Right lobe of liver (tissue), 6 donors: ENCODE measurements around the gene GRAMD2B. TPM values are rescaled to one million over a fixed set of nuclear protein-coding genes. Genes with fewer than 3 reads are reported as not detected.

ENCODE experiments used
- ATAC-seq, 4 donors: fragments of 200-7000 bp; cut with Tn5 transposase; one replicate each; pipeline ENCODE4 v1.9.1; 2020; ENCODE audit warnings: mild to moderate bottlenecking in 4 of 4, moderate library complexity in 4 of 4
- DNase-seq, 3 donors: peaks; one replicate each; pipeline ENCODE4 v3.0.0-alpha.2; 2020
- H3K27ac ChIP-seq, 3 donors: fragments of 200-600 bp; one replicate each; pipeline ENCODE4 v1.8.0; 2022
- H3K27me3 ChIP-seq, 2 donors: fragments of 200-600 bp; one replicate each; pipeline ENCODE4 v1.8.0; 2022
- H3K36me3 ChIP-seq, 4 donors: fragments of 200-600 bp; sonication (generic) in 1 of 4; one replicate each; pipeline versions ENCODE4 v1.5.1 to v1.8.0; 2017 to 2022; ENCODE audit warnings: control low read depth in 1 of 4
- H3K4me1 ChIP-seq, 4 donors: fragments of 200-600 bp; sonication (generic) in 1 of 4; one replicate each; pipeline versions ENCODE4 v1.5.1 to v1.8.0; 2017 to 2022; ENCODE audit warnings: control low read depth in 1 of 4
- H3K4me3 ChIP-seq, 3 donors: fragments of 200-600 bp; one replicate each; pipeline ENCODE4 v1.8.0; 2022
- H3K9me3 ChIP-seq, 4 donors: fragments of 200-600 bp; sonication (generic) in 1 of 4; one replicate each; pipeline versions ENCODE4 v1.5.1 to v1.8.0; 2017 to 2022; ENCODE audit warnings: control low read depth in 1 of 4
- POLR2A ChIP-seq: fragments of 450-650 bp; IDR thresholded peaks from one replicate; pipeline ENCODE4 v1.6.1; 2017; ENCODE audit warnings: antibody characterized with exemption, mild to moderate bottlenecking
- WGBS: methylation state at CpG from one replicate; pipeline ENCODE4 v1.1.6; 2018; ENCODE audit warnings: low coverage, low lambda C conversion rate; ENCODE audit not compliant: insufficient coverage; ENCODE audit errors: missing lambda C conversion rate; 5-methylcytosine and 5-hydroxymethylcytosine counted together
- intact Hi-C, 2 donors: fragments of 100-400 bp; cut with DNase I; formaldehyde crosslinking; loops; one replicate each; pipeline versions ENCODE4 v1.11.2 to v1.14.1; 2022
- total RNA-seq, 6 experiments: library from RNA; depleted of rRNA in 2 of 6; stranded (reverse); fragments of >200 nt in 2 of 6; fragmentation: NEBNext Ultra II Directional in 3 of 6; extraction: Animal tissue kit (Norgen Biotek cat#: 25700) in 3 of 6; gene quantifications; one replicate each; pipeline versions ENCODE4 v1.1.0 to v1.2.4, GENCODE V29; 2016 to 2023
- TF ChIP-seq, protein P1 (sequence below), 4 donors: fragments of 200-600 bp in 3 of 4; fragments of 450-650 bp in 1 of 4; IDR thresholded peaks; one replicate each; pipeline versions ENCODE4 v1.5.1 to v1.8.0; 2016 to 2022; ENCODE audit warnings: antibody characterized with exemption in 4 of 4, mild to moderate bottlenecking in 2 of 4
- donor health status: DM: no; HTN: yes; CAD: no.
- donor health status: DM: no; HTN: no; CAD: no.
- donor health status: DM: no; HTN: no; CAD: no.
- donor health status: DM: no; HTN: yes; CAD: no.
- donor health status: DM: no; HTN: yes; CAD: no.

GRAMD2B gene
- total RNA-seq, 6 experiments from 2014 or later, result 9.9 to 26.4 (median 18.3) TPM

DNA sequence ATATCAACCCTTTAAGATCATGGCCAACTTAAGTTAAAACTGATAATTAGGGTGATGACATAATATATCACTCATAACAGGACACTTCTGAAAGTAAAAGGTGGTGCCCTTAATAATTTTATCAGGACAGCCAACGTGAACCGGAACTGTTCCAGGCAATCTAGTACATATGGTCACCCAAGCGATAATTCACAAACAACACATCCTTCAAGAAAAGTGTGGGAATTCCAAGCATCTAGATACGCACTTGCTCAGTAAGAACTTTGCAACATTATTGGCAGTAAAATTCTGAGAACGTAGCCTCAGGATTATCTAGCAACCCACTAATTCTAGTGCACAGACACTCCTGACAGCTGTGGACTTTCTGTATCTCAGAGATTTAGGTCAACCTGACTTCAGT lies 86.1 kb downstream of the GRAMD2B start:
- TF ChIP-seq, protein P1, sequence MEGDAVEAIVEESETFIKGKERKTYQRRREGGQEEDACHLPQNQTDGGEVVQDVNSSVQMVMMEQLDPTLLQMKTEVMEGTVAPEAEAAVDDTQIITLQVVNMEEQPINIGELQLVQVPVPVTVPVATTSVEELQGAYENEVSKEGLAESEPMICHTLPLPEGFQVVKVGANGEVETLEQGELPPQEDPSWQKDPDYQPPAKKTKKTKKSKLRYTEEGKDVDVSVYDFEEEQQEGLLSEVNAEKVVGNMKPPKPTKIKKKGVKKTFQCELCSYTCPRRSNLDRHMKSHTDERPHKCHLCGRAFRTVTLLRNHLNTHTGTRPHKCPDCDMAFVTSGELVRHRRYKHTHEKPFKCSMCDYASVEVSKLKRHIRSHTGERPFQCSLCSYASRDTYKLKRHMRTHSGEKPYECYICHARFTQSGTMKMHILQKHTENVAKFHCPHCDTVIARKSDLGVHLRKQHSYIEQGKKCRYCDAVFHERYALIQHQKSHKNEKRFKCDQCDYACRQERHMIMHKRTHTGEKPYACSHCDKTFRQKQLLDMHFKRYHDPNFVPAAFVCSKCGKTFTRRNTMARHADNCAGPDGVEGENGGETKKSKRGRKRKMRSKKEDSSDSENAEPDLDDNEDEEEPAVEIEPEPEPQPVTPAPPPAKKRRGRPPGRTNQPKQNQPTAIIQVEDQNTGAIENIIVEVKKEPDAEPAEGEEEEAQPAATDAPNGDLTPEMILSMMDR (IDR thresholded peaks at IDR 0.05), result no peak
- TF ChIP-seq POLR2A, result no peak
- DNase-seq, result no peak
- Histone ChIP-seq H3K4me1 (peaks cover 0 to 2% (median 0%) of the 10 kb centered on the region in 4 donors), H3K9me3 (no peaks in the 10 kb centered on the region), H3K36me3 (no peaks in the 10 kb centered on the region), H3K27ac (peak overlapping the region in 1 of 3 donors; percentile 11), H3K27me3 (no peaks in the 10 kb centered on the region), H3K4me3 (no peak overlapping the region)
- intact Hi-C loops, result no loop called here
- WGBS, result 58% methylated on average over 5 of the region's 5 CpGs
- no peak for ATAC-seq

DNA sequence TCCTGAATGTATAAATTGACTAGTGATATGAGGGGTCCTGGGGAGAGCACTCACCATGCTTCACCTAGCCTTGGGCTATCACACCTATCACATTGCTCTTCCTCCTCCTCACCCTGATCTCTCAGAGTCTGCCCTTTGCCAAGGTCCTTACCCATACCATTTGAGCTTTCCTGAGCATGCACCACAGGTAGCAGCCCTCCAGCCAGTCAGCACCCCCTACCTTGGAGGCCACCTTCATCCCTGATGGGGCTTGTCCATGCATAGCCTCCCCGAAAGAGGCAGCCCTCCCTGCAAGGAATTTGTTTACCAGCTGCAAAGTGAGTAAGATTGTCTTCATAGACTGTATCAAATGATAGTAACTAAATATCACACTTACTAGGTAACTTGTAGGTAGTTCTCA lies 88.8 kb downstream of the GRAMD2B start:
- Histone ChIP-seq H3K36me3 (no peaks in the 10 kb centered on the region), H3K4me1 (peaks cover 0 to 2% (median 0%) of the 10 kb centered on the region in 4 donors), H3K27ac (no peak overlapping the region), H3K27me3 (no peaks in the 10 kb centered on the region), H3K9me3 (no peaks in the 10 kb centered on the region), H3K4me3 (no peak overlapping the region)
- 83% methylated on average over 1 of the region's 1 CpG for WGBS
- ATAC-seq (no peak), DNase-seq (no peak)
- intact Hi-C loops, result no loop called here
- TF ChIP-seq, protein P1 (IDR thresholded peaks at IDR 0.05), result no peak
- no peak for TF ChIP-seq POLR2A

DNA sequence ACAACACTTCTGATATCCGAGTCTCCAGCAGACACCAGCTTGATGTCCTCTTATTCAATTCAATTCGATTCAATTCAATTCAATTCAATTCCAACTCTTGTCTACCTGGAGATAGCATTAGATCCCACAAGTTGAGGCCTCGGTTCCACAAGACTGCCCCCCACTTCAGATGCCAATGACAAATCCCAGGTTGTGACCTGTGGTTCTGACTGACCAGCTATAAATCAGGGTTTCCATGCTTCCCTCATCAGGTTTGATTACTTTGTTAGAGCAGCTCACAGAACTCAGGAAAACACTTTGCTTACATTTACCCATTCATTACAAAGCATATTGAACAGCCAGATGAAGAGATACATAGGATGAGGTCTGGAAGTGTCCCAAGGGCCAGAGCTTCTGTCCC lies 89.2 kb downstream of the GRAMD2B start:
- Histone ChIP-seq H3K36me3 (no peaks in the 10 kb centered on the region), H3K4me3 (no peak overlapping the region), H3K9me3 (no peaks in the 10 kb centered on the region), H3K27me3 (no peaks in the 10 kb centered on the region), H3K27ac (no peak overlapping the region), H3K4me1 (peaks cover 0 to 2% (median 0%) of the 10 kb centered on the region in 4 donors)
- intact Hi-C loops, result no loop called here
- WGBS, result 96% methylated on average over 3 of the region's 3 CpGs
- ATAC-seq (no peak), DNase-seq (no peak)
- TF ChIP-seq POLR2A, result no peak

DNA sequence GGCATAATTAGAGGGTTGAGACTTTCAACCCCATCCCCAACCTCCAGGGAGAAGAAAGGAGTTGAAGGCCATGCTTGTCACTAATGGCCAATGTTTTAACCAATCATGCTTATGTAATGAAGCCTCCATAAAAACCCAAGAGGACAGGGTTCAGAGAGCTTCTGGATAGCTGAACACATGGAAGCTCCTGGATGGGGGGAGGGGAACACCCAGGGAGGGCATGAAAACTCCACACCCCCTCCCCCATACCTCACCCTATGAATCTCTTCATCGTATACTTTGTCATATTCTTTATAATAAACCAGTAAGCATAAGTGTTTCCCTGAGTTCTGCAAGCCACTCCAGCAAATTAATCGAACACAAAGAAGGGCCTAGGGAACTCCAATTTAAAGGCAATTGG lies 90.1 kb downstream of the GRAMD2B start:
- H3K4me3 ChIP-seq, result no peak overlapping the region
- no peaks in the 10 kb centered on the region for H3K36me3 ChIP-seq
- peak overlapping the region in 1 of 3 donors; percentile 16 for H3K27ac ChIP-seq
- no peaks in the 10 kb centered on the region for H3K9me3 ChIP-seq
- DNase-seq (no peak), ATAC-seq (no peak)
- intact Hi-C loops, result no loop called here
- TF ChIP-seq, protein P1 (IDR thresholded peaks at IDR 0.05), result no peak
- TF ChIP-seq POLR2A, result no peak
- H3K4me1 ChIP-seq, result peaks cover 0 to 2% (median 0%) of the 10 kb centered on the region in 4 donors
- H3K27me3 ChIP-seq, result no peaks in the 10 kb centered on the region
- 90% methylated on average over 2 of the region's 2 CpGs for WGBS

DNA sequence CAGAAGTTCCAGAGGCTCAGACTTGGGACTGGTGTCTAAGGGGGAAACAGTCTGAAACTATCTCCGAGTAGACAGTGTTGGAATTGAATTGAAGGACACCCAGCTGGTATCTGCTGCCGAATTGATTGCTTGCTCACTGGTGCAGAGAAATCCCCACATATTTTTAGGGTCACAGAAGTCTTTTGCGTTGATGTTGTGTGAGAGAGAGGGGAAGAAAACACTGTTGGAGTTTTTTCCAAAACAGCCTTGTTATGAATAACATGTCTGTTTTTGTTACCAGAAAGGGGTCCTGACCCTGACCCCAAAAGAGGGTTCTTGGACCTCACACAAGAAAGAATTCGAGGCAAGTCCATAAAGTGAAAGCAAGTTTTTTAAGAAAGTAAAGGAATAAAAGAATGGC lies 90.5 kb downstream of the GRAMD2B start:
- DNase-seq (no peak), ATAC-seq (peak in 1 of 4 donors; percentile 9)
- Histone ChIP-seq H3K36me3 (no peaks in the 10 kb centered on the region), H3K27me3 (no peaks in the 10 kb centered on the region), H3K9me3 (no peaks in the 10 kb centered on the region), H3K4me1 (peaks cover 0 to 2% (median 0%) of the 10 kb centered on the region in 4 donors), H3K4me3 (no peak overlapping the region), H3K27ac (peak overlapping the region in 1 of 3 donors; percentile 16)
- intact Hi-C loops, result no loop called here
- TF ChIP-seq, protein P1 (IDR thresholded peaks at IDR 0.05), result no peak
- no peak for TF ChIP-seq POLR2A
- WGBS, result 71% methylated on average over 4 of the region's 4 CpGs
